HFFc6 (cell line): ENCODE measurements around the gene ACER2. TPM values are rescaled to one million over a fixed set of nuclear protein-coding genes. Genes with fewer than 3 reads are reported as not detected.

Experiments
- DNase-seq: peaks from one replicate; pipeline ENCODE4 v3.0.0-alpha.2; 2018
- H3K27ac Mint-ChIP-seq: 2 replicates; pipeline ENCODE4 v1.8.0; 2020; ENCODE audit warnings: mild to moderate bottlenecking, mixed read lengths
- H3K27me3 Mint-ChIP-seq: 2 replicates; pipeline ENCODE4 v1.8.0; 2021; ENCODE audit warnings: mild to moderate bottlenecking, moderate library complexity, mixed read lengths; ENCODE audit not compliant: insufficient read depth
- H3K36me3 Mint-ChIP-seq: 2 replicates; pipeline ENCODE4 v1.8.0; 2021; ENCODE audit warnings: low read depth, mixed read lengths
- H3K4me1 Mint-ChIP-seq: 2 replicates; pipeline ENCODE4 v1.8.0; 2020; ENCODE audit warnings: low read depth, mixed read lengths
- H3K4me3 Mint-ChIP-seq: 2 replicates; pipeline ENCODE4 v1.8.0; 2020; ENCODE audit warnings: mild to moderate bottlenecking, moderate library complexity, mixed read lengths
- H3K9me3 Mint-ChIP-seq: 2 replicates; pipeline ENCODE4 v1.8.0; 2020; ENCODE audit warnings: mild to moderate bottlenecking, mixed read lengths
- total RNA-seq, 6 experiments: library from RNA; stranded (reverse); fragmentation: NEBNext Ultra II Directional; extraction: Animal tissue kit (Norgen Biotek cat#: 25700); gene quantifications; 2 replicates in 1 of 6; 3 replicates in 5 of 6; pipeline ENCODE4 v1.2.3, GENCODE V29; 2021
- TF ChIP-seq, protein P1 (sequence below): fragments of 200-600 bp; sonication (generic); IDR thresholded peaks from 2 replicates; pipeline ENCODE4 v1.5.0; 2021; ENCODE audit warnings: antibody characterized with exemption, mild to moderate bottlenecking

The ACER2 gene
- total RNA-seq, 6 experiments from 2014 or later, result 1.2 to 1.9 (median 1.6) TPM

DNA sequence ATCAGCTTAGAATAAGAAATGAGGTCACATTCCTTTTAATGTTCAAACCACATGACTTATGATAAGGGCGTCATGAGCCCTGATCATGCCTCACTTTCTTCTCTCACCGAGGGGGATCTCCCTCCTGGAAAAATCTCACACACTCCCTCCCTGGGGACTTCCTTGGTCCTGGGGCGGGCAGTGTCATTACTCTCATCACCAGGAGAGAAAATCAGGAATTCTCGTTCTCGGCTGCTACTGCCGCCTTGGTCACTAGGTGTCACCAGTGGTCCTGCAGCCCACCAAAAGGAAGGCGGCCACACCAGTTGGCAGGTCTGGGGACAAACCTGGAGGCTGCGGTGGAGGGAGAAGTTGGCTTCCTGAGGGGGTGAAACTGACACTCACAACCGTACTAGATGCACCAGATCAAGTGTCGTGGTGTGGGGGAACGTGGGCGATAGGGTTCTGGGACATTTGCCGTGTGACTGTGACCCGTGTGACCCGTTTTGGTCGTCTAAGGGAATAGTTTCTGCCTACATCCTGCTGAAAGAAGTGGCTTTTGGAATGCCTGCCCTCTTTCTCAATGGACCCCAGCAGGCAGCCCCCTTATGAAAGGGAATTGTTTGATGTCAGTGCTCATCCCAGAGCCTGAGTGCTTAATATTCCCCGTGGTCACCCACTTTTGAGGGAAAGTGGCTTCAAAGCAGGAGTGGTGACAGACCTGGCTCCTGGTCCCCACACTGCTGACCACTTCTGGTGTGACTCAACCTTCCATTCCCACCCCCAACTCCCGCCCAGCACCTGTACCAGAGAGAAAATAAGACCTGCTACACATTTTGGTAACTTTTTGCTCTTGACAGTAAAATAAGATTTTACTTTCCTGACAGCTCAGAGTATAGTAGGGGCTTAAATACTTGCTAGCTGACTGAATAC, 63.2 kb downstream of the ACER2 start:
- peak; percentile 38 for DNase-seq
- Mint-ChIP-seq H3K4me3 (peak overlapping the region; percentile 47), H3K4me1 (peaks cover 7% of the 10 kb centered on the region; the same call in 1 of the 2 replicates), H3K9me3 (no peaks in the 10 kb centered on the region), H3K27me3 (peaks cover 20% of the 10 kb centered on the region), H3K27ac (no peak overlapping the region), H3K36me3 (no peaks in the 10 kb centered on the region)
- TF ChIP-seq, protein P1, sequence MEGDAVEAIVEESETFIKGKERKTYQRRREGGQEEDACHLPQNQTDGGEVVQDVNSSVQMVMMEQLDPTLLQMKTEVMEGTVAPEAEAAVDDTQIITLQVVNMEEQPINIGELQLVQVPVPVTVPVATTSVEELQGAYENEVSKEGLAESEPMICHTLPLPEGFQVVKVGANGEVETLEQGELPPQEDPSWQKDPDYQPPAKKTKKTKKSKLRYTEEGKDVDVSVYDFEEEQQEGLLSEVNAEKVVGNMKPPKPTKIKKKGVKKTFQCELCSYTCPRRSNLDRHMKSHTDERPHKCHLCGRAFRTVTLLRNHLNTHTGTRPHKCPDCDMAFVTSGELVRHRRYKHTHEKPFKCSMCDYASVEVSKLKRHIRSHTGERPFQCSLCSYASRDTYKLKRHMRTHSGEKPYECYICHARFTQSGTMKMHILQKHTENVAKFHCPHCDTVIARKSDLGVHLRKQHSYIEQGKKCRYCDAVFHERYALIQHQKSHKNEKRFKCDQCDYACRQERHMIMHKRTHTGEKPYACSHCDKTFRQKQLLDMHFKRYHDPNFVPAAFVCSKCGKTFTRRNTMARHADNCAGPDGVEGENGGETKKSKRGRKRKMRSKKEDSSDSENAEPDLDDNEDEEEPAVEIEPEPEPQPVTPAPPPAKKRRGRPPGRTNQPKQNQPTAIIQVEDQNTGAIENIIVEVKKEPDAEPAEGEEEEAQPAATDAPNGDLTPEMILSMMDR, result peak; percentile 81

DNA sequence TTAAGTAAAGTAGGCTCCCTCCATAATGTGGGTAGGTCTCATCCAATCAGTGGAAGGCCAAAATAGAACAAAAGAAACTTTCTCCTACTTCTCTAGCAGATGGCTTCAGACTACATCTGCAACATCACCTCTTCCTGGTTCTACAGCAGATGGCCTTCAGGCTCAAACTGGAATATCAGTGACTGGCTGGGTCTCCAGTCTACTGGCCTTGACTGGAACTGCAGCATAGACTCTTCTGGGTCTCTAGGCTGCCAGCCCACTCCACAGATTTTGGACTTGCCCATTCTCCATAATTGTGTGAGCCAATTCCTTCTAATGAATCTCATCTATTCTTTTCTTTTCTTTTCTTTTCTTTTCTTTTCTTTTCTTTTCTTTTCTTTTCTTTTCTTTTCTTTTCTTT, 64.8 kb downstream of the ACER2 start:
- TF ChIP-seq, protein P1, result no peak; the same call in 1 of the 2 replicates
- peaks cover 7% of the 10 kb centered on the region; the same call in 1 of the 2 replicates for H3K4me1 Mint-ChIP-seq
- H3K27ac Mint-ChIP-seq, result no peak overlapping the region
- H3K27me3 Mint-ChIP-seq, result peaks cover 18% of the 10 kb centered on the region
- no peaks in the 10 kb centered on the region for H3K36me3 Mint-ChIP-seq
- DNase-seq, result no peak
- no peaks in the 10 kb centered on the region for H3K9me3 Mint-ChIP-seq
- no peak overlapping the region for H3K4me3 Mint-ChIP-seq

DNA sequence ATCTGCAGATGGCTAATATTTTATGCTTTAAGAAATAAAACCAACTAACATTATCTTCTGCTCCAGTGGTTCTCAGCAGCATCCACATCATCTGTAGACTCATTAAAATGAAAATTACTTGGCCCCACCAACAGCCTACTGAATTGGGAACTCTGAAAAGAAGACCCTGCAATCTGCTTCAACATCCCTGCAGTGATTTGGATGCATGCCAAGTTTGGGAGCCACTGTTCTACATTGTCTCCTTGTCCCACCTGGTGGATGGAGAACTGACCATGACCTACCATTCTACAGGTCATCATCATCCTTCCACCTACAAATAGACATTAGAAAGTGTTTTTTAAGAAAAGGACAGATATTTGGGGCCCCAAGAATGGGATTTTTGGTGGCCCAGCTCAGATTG, 71.1 kb downstream of the ACER2 start:
- Mint-ChIP-seq H3K4me3 (no peak overlapping the region), H3K36me3 (no peaks in the 10 kb centered on the region), H3K9me3 (no peaks in the 10 kb centered on the region), H3K27ac (no peak overlapping the region), H3K27me3 (peaks cover 26% of the 10 kb centered on the region), H3K4me1 (no peaks in the 10 kb centered on the region)
- TF ChIP-seq, protein P1, result no peak
- DNase-seq, result no peak

DNA sequence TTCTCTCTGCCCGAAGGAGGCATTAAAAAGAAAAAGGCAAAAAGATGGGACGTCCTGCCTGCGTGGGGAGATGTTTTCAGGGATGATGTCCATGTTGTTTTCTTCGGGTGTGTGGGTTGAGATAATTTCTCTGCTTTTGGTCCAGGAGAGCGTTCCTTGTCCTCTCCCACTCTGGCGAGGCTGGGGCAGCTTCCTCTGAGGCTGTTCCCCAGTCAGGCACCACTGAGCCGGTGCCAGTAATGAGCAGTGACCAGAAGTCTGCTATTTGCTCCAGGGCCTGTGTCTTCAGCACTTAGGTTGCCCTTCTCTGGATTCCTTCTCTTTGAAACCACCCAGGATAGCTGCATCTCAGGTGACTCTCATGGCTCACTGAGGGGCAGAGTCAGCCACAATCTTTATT, 71.5 kb downstream of the ACER2 start:
- H3K4me3 Mint-ChIP-seq, result no peak overlapping the region
- H3K36me3 Mint-ChIP-seq, result no peaks in the 10 kb centered on the region
- TF ChIP-seq, protein P1, result no peak
- H3K27me3 Mint-ChIP-seq, result peaks cover 25% of the 10 kb centered on the region
- DNase-seq, result no peak
- no peak overlapping the region for H3K27ac Mint-ChIP-seq
- H3K9me3 Mint-ChIP-seq, result no peaks in the 10 kb centered on the region
- no peaks in the 10 kb centered on the region for H3K4me1 Mint-ChIP-seq

DNA sequence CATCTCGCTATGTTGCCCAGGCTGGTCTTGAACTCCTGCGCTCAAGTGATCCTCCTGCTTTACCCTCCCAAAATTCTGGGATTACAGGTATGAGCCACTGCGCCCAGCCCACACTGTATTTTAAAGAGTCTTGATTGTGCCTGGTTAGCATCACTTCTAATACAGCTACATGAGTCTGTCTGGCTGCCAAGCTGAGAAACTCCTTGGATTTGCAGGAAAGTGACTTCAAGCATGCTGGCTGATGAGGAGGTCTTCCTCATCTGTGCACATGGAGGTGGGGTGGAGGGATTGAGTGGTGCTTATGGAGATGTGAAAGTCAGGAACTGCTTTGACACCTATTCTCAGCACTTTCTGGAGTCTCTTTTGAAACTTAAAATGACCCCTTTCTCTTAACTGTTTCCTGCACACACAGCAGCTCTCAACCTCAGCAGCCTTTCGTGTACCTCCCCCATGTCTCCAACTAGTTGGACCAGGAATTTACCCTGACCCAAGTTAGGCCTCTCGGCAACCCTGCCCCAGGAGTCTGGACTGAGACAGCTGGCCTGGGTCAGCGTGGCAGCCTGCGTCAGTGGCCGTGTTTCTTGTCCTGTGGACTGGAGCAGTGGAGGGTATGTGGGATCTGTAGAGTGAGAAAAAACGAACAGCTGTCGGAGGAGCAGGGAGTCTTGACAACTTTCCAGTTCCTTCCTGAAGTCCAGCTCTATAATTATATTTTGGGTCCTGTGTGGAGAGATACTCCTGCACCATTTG, 72.5 kb downstream of the ACER2 start:
- Mint-ChIP-seq H3K27me3 (peaks cover 20% of the 10 kb centered on the region), H3K4me3 (no peak overlapping the region), H3K4me1 (no peaks in the 10 kb centered on the region), H3K36me3 (no peaks in the 10 kb centered on the region), H3K9me3 (no peaks in the 10 kb centered on the region), H3K27ac (no peak overlapping the region)
- no peak for DNase-seq
- TF ChIP-seq, protein P1, result no peak
